Effector memory CD4-positive, alpha-beta T cell (primary cell): Measurements from ENCODE around the gene VWA3B.

Source experiments
- DNase-seq, 3 donors: peaks; one replicate each; pipeline ENCODE4 v3.0.0-alpha.2; 2020
- H3K27ac ChIP-seq: 2 replicates; pipeline ENCODE4 v1.7.0; 2013; ENCODE audit warnings: mild to moderate bottlenecking, low read length, moderate library complexity; ENCODE audit not compliant: insufficient read depth, poor library complexity, severe bottlenecking
- H3K27me3 ChIP-seq: replicated peaks from 2 replicates; pipeline ENCODE4 v1.7.0; 2013; ENCODE audit warnings: mild to moderate bottlenecking, low read length; ENCODE audit not compliant: insufficient read depth, control insufficient read depth, poor library complexity, severe bottlenecking
- H3K36me3 ChIP-seq: 2 replicates; pipeline ENCODE4 v1.7.0; 2013; ENCODE audit warnings: mild to moderate bottlenecking, low read length, moderate library complexity; ENCODE audit not compliant: control insufficient read depth, insufficient read depth
- H3K4me1 ChIP-seq: 2 replicates; pipeline ENCODE4 v1.7.0; 2013; ENCODE audit warnings: low read length, mild to moderate bottlenecking; ENCODE audit not compliant: control insufficient read depth, insufficient read depth, poor library complexity, severe bottlenecking
- H3K4me3 ChIP-seq: 2 replicates; pipeline ENCODE4 v1.7.0; 2013; ENCODE audit warnings: low read length, low read depth, mild to moderate bottlenecking; ENCODE audit not compliant: insufficient read depth, poor library complexity, severe bottlenecking
- H3K9me3 ChIP-seq: 2 replicates; pipeline ENCODE4 v1.7.0; 2013; ENCODE audit warnings: mild to moderate bottlenecking, low read length, moderate library complexity; ENCODE audit not compliant: control insufficient read depth

Gene VWA3B

DNA sequence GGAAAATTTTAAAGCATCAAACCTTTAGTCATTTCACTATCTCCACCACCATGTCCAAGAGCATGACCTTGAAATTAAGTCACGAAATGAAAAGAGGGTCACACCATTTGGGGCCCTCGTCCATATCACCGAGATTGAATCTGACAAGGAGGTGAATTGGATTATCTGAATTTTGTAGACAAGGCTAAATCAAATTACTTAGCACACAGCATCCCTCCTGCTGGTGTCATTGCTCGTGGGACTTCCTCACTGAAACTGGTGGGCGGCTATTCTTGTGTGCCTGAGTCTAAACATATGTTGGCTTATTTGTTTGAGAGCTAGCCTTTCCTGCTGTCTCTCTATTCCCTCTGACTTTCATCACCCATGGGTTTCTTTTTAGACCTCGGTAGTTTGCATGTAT is 194.6 kb downstream of the VWA3B start:
- Histone ChIP-seq H3K9me3 (peaks cover under 1% of the 10 kb centered on the region), H3K27me3 (no peaks in the 10 kb centered on the region), H3K27ac (no peak overlapping the region), H3K36me3 (no peaks in the 10 kb centered on the region), H3K4me3 (no peak overlapping the region), H3K4me1 (no peaks in the 10 kb centered on the region)
- no peak for DNase-seq

DNA sequence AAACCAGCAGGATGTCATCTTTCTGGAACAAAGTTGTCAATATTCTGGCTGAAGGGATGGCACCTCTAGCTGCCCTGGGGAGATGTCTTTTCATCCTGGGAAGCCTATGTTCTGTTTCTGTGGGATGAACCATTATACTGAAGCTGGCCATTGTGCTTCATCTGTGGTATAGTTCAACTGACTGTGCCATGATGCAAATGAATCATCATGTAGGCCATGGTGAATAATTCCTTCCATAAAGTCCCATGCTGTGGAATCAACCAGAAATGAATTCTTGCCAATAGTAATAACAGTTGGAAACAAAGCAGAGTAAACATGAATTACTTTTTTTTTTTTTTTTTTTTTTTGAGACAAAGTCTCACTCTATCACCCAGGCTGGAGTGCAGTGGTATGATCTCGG is 195.1 kb downstream of the VWA3B start:
- no peaks in the 10 kb centered on the region for H3K36me3 ChIP-seq
- DNase-seq: no peak
- H3K27me3 ChIP-seq: no peaks in the 10 kb centered on the region
- H3K27ac ChIP-seq: no peak overlapping the region
- peaks cover 3% of the 10 kb centered on the region for H3K9me3 ChIP-seq
- H3K4me1 ChIP-seq: no peaks in the 10 kb centered on the region
- no peak overlapping the region for H3K4me3 ChIP-seq

DNA sequence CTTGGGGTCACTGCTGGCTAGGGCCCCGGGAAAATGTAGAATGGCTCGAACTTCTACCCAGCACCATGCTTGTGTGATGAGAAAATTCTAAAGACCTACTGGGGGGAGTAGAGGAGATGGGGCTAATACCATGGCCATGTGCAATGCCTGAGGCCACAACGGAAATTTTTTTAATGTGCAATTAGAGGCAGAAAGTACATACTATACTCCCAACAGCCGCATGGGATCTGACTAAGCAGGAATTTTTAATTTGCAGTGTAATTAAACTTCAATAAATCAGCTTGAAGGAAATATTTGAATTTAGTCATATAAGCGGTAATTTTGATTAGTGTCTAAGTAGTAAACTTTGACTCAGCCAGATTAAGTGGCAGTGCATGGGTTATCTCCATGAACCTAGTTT is 206.1 kb downstream of the VWA3B start:
- DNase-seq: no peak

DNA sequence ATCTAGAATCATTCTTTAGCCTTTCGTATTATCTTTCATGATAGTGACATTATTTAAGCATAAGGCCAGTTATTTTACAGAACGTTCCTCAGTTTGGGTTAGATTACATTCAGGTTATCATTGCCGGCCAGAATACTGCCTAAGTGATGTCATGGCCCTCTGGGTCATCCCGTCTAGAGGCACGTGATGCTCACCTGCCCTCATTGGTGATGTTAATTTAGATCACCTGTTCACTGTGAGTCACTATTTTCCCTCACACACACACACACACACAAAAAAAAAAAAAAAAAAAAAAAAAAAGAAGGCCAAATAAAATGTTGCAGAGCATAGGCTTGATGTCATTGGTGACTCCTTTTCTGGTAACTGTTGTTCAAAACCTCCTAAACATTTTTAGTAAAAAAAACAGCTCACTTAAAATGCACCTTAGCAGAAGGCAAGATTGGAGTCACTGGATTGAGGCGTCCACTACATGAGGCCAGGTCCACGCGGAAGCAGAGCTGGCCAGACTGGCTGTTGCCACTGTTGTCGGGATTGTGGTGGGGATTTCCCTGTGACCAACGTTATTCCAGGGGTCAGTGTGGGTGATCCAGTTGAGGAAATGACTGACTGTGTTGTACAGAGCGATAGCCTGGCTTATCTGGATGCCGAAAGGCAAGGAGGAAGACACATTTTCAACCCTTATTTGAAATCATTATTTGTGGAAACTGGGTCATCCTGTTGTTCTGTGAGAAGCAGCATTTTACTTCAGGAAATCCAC is 207.1 kb downstream of the VWA3B start:
- no peaks in the 10 kb centered on the region for H3K4me1 ChIP-seq
- no peak overlapping the region for H3K4me3 ChIP-seq
- H3K36me3 ChIP-seq: no peaks in the 10 kb centered on the region
- H3K9me3 ChIP-seq: no peaks in the 10 kb centered on the region
- DNase-seq: no peak
- no peaks in the 10 kb centered on the region for H3K27me3 ChIP-seq
- no peak overlapping the region for H3K27ac ChIP-seq

More for the DNA sequence above, 206.1 kb downstream of the VWA3B start:
- Histone ChIP-seq H3K27ac (no peak overlapping the region), H3K9me3 (no peaks in the 10 kb centered on the region), H3K27me3 (no peaks in the 10 kb centered on the region), H3K36me3 (no peaks in the 10 kb centered on the region), H3K4me1 (no peaks in the 10 kb centered on the region), H3K4me3 (no peak overlapping the region)

DNA sequence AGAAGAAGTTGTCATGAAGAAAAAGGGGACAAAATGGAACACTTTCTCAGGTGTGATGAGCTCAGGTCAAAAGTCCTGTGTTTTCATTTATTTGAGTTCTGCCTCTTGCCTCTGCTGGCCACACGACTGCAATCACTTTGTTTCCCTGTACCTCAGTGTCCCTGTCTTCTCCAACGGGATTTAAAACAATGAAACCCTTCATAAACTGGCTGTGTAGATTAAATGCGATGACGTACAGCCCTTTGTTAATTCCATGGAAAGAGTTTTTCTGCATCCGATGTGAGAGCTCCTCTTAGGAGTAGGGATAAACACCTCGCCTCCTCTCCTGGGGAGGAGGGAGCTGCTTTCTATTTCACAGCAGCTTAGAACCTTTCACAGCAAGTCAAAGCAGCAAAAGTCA is 207.7 kb downstream of the VWA3B start:
- Histone ChIP-seq H3K4me1 (no peaks in the 10 kb centered on the region), H3K36me3 (no peaks in the 10 kb centered on the region), H3K4me3 (no peak overlapping the region), H3K27ac (no peak overlapping the region), H3K27me3 (no peaks in the 10 kb centered on the region), H3K9me3 (no peaks in the 10 kb centered on the region)
- DNase-seq: no peak

DNA sequence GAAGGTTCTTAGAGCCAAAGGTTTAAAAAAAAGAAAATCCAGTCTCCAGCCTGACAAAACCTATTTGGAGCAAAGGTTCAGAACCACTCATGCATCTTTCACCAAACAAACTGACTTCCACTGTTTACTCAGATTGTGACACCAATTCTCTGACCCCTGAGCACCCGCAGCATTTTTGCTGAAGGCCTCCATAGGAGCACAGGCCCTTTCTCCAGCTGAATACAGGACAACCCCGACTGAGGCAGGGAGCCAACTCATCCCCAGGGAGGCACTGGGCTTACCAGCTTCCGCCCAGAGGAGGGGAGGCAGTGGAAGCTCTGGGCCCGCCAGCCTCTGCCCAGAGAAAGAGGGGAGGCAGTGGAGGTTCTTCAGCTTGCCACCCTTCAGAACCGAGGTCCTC is 208.3 kb downstream of the VWA3B start:
- Histone ChIP-seq H3K4me1 (no peaks in the 10 kb centered on the region), H3K9me3 (no peaks in the 10 kb centered on the region), H3K4me3 (no peak overlapping the region), H3K27me3 (no peaks in the 10 kb centered on the region), H3K27ac (no peak overlapping the region), H3K36me3 (no peaks in the 10 kb centered on the region)
- DNase-seq: no peak

DNA sequence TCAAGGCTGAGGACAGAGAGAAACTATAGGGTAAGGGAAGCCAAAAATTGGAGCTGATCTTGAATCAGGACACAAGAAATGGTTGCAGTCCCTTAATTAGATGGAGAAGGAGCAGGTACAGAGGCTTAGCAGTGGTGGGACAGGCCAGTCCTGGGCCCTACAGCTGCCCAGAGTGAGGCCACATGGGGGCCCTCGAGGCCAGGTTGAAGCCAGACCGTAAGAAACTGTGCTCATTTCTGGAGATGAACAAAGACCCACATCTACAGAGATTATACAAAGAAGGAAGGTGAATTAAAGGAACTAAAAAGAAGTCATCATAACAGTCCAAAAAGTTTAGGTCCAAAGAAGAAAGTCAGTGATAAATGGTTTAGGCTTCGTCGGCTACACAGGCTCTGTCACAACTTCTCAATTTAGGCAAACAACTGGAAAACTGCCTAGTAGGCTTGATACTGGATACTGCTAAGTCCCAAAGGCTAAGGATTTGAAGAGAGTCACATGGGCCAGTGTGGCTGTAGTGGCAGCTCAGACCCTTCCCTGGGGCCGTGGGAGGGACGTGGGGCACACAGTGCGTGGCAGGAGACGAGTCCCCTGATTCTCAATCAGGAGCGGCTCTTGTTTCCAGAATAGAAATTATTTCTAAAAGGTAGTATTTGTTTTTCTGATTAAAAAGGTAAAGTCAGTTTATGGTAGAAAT is 208.9 kb downstream of the VWA3B start:
- Histone ChIP-seq H3K36me3 (no peaks in the 10 kb centered on the region), H3K4me3 (no peak overlapping the region), H3K27me3 (no peaks in the 10 kb centered on the region), H3K27ac (no peak overlapping the region), H3K4me1 (no peaks in the 10 kb centered on the region), H3K9me3 (no peaks in the 10 kb centered on the region)
- DNase-seq: no peak

DNA sequence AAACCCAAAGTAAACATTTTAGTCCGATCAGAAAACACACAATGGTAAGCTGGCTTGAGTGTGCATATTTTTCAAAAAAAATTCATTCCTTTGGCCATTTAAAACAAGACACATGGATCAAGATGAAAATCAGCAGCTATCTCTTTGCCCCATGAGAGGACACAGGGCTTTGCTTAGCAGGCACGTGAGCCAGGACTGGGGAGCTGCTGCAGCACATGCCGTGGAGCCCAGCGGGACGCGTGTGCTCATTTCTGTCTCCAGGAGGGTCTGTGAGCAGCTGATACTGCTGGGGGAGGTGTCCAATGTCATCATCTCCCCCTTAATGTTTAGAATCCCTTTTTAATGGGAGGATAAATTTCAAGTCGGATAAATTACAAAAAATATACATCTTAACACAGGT is 209.5 kb downstream of the VWA3B start:
- Histone ChIP-seq H3K27ac (no peak overlapping the region), H3K4me3 (no peak overlapping the region), H3K9me3 (no peaks in the 10 kb centered on the region), H3K36me3 (no peaks in the 10 kb centered on the region), H3K4me1 (no peaks in the 10 kb centered on the region), H3K27me3 (no peaks in the 10 kb centered on the region)
- no peak for DNase-seq

DNA sequence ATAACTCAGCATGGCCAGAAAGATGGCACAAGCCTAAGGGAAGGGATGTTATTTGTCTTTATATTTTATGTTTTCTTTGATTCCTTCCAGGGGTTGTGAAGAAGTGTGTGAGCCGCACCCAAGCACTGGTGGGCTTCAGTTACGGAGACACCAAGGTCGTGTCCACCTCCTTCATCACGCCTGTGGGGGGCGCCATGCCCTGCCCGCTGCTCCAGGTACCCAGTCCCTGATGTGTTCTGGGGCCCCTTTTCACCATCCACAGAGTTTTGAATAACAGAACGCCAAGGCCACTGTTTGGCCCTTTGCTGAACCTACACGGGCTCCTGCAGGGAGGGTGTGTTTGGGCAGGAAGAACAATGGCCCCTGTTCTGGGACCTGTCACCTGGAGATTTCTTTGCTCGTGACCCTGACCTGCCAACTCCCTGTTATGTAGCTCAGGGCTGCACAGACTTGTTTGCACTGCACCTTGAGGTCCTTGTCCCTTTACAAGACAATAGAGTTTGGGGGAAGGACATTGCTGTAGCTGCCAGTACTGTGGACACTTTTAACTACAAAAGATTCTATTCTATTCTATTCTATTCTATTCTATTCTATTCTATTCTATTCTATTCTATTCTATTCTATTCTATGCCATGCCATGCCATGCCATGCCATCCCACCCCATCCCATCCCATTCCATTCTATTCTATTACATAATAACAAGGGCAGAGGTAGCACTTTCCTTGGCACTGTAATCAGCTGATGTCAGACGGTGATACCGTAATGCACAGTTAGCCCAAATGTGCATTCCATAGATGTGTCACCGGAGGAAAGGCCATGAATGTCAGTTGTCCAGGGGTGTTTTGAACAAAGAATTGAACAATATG is 211.1 kb downstream of the VWA3B start:
- no peak for DNase-seq
- Histone ChIP-seq H3K4me1 (no peaks in the 10 kb centered on the region), H3K27ac (no peak overlapping the region)

More for the DNA sequence above, 211.1 kb downstream of the VWA3B start:
- no peaks in the 10 kb centered on the region for H3K9me3 ChIP-seq
- H3K36me3 ChIP-seq: no peaks in the 10 kb centered on the region
- H3K4me3 ChIP-seq: no peak overlapping the region
- H3K27me3 ChIP-seq: no peaks in the 10 kb centered on the region
